HepG2 (cell line): Measurements from ENCODE around the gene ELAVL3. TPM values are rescaled to one million over a fixed set of nuclear protein-coding genes. Genes with fewer than 3 reads are reported as not detected.

Experiments
- DRAP1 ChIP-seq: IDR thresholded peaks from 2 replicates; pipeline ENCODE4 v1.6.1; 2016; ENCODE audit warnings: missing genetic modification reagents, missing compliant biosample characterization
- DZIP1 ChIP-seq: sonication (generic); formaldehyde crosslinking; IDR thresholded peaks from 2 replicates; pipeline ENCODE4 v1.5.0; 2020; ENCODE audit warnings: mild to moderate bottlenecking, missing genetic modification reagents
- E2F2 ChIP-seq: sonication (generic); formaldehyde crosslinking; IDR thresholded peaks from 2 replicates; pipeline ENCODE4 v1.4.0; 2020; ENCODE audit warnings: missing genetic modification reagents, borderline replicate concordance
- FLYWCH1 ChIP-seq: sonication (generic); formaldehyde crosslinking; IDR thresholded peaks from 2 replicates; pipeline ENCODE4 v1.8.1; 2023; ENCODE audit warnings: mild to moderate bottlenecking, missing genetic modification reagents
- KAT7 ChIP-seq: IDR thresholded peaks from 2 replicates; pipeline ENCODE4 v1.6.1; 2018; ENCODE audit warnings: borderline replicate concordance, missing compliant biosample characterization
- MLLT10 ChIP-seq: sonication (generic); formaldehyde crosslinking; IDR thresholded peaks from 2 replicates; pipeline ENCODE4 v1.4.0; 2020; ENCODE audit warnings: missing genetic modification reagents
- NFYC ChIP-seq: IDR thresholded peaks from 2 replicates; pipeline ENCODE4 v1.6.1; 2016; ENCODE audit warnings: missing genetic modification reagents, missing compliant biosample characterization
- PAXIP1 ChIP-seq: sonication (generic); formaldehyde crosslinking; conservative IDR thresholded peaks from 2 replicates; pipeline ENCODE4 v1.4.0; 2020; ENCODE audit warnings: mild to moderate bottlenecking, missing genetic modification reagents, moderate library complexity
- POLR2AphosphoS5 ChIP-seq: IDR thresholded peaks from 2 replicates; pipeline ENCODE4 v1.6.1; 2012; ENCODE audit warnings: low read depth, low read length
- REPIN1 ChIP-seq: sonication (generic); formaldehyde crosslinking; IDR thresholded peaks from 2 replicates; pipeline ENCODE4 v1.8.0; 2022; ENCODE audit warnings: missing genetic modification reagents, low read depth, mild to moderate bottlenecking, borderline replicate concordance
- SETDB1 ChIP-seq: sonication (generic); formaldehyde crosslinking; IDR thresholded peaks from 2 replicates; pipeline ENCODE4 v1.5.1; 2020; ENCODE audit warnings: missing genetic modification reagents, mild to moderate bottlenecking, borderline replicate concordance
- ZBTB14 ChIP-seq: sonication (generic); formaldehyde crosslinking; IDR thresholded peaks from 2 replicates; pipeline ENCODE4 v1.4.0; 2020; ENCODE audit warnings: missing genetic modification reagents
- ZBTB20 ChIP-seq: sonication (generic); formaldehyde crosslinking; IDR thresholded peaks from 2 replicates; pipeline ENCODE4 v1.8.1; 2023; ENCODE audit warnings: missing genetic modification reagents, low read depth, mild to moderate bottlenecking, borderline replicate concordance
- ZNF354B ChIP-seq: sonication (generic); formaldehyde crosslinking; IDR thresholded peaks from 2 replicates; pipeline ENCODE4 v1.8.0; 2022; ENCODE audit warnings: mild to moderate bottlenecking, missing genetic modification reagents
- ZNF576 ChIP-seq: sonication (generic); formaldehyde crosslinking; IDR thresholded peaks from 2 replicates; pipeline ENCODE4 v1.4.0; 2020; ENCODE audit warnings: mild to moderate bottlenecking, missing genetic modification reagents
- ZNF772 ChIP-seq: sonication (generic); formaldehyde crosslinking; IDR thresholded peaks from 2 replicates; pipeline ENCODE4 v1.5.0; 2020; ENCODE audit warnings: mild to moderate bottlenecking, missing genetic modification reagents
- ZNF891 ChIP-seq: sonication (generic); formaldehyde crosslinking; IDR thresholded peaks from 2 replicates; pipeline ENCODE4 v1.5.0; 2020; ENCODE audit warnings: mild to moderate bottlenecking, missing genetic modification reagents
- ZSCAN30 ChIP-seq: sonication (generic); formaldehyde crosslinking; IDR thresholded peaks from 2 replicates; pipeline ENCODE4 v1.5.0; 2020; ENCODE audit warnings: mild to moderate bottlenecking, missing genetic modification reagents
- polyA plus RNA-seq, 8 experiments: library from polyadenylated mRNA; depleted of rRNA in 3 of 8; stranded (reverse) in 7 of 8; unstranded in 1 of 8; fragments of >200 nt; fragmentation: Illumina TruSeq in 4 of 8; extraction: Trizol in 4 of 8; gene quantifications; 2 replicates each; pipeline versions ENCODE4 v1.2.1 to v1.2.3, GENCODE V29; 2011 to 2016; ENCODE audit warnings: low read depth in 4 of 8, missing spikeins in 1 of 8, mixed read lengths in 1 of 8; ENCODE audit not compliant: insufficient read depth in 1 of 8
- total RNA-seq, 5 experiments: library from RNA; depleted of rRNA; stranded (reverse); fragments of >200 nt; fragmentation: Illumina TruSeq; extraction: Trizol; gene quantifications; 2 replicates each; pipeline ENCODE4 v1.2.3, GENCODE V29; 2016; ENCODE audit warnings: low read depth in 1 of 5

The ELAVL3 gene
- total and polyA plus RNA-seq, 2 of the 13 experiments (the other 11 are each of a cell fraction or from before 2014, with no cell fraction given), result 0.03 TPM; not detected in 1

- peak; percentile 92; the same call in 1 of the 2 replicates for TF ChIP-seq ZNF891 (CRISPR knock-in tag)
- no peak for TF ChIP-seq ZSCAN30
- TF ChIP-seq ZBTB20, result peak; percentile 19; the same call in 1 of the 2 replicates
- TF ChIP-seq ZBTB14 (CRISPR knock-in tag), result no peak; the same call in 1 of the 2 replicates
- TF ChIP-seq NFYC (CRISPR knock-in tag), result peak; percentile 92
- TF ChIP-seq POLR2AphosphoS5, result peak; percentile 64
- no peak for TF ChIP-seq KAT7
- 0 out of 2 replicates have a peak, but pooled peaks have one; percentile 82 for TF ChIP-seq FLYWCH1 (CRISPR knock-in tag)
- peak; percentile 82 for TF ChIP-seq DRAP1 (CRISPR knock-in tag)
- TF ChIP-seq ZNF576, result no peak
- TF ChIP-seq REPIN1, result peak; percentile 51; the same call in 1 of the 2 replicates
- TF ChIP-seq E2F2, result no peak
- TF ChIP-seq SETDB1, result no peak
- TF ChIP-seq DZIP1, result 0 out of 2 replicates have a peak, but pooled peaks have one; percentile 47
- TF ChIP-seq PAXIP1 (CRISPR knock-in tag), result peak; percentile 53
- TF ChIP-seq ZNF354B, result no peak
- TF ChIP-seq MLLT10 (CRISPR knock-in tag), result no peak
- TF ChIP-seq ZNF772 (CRISPR knock-in tag), result peak; percentile 84
These were observed 47.9 kb upstream of the ELAVL3 start, which contains the start of gene ECSIT (continued) for GRCh38 chr19:11528551-11529341.
